ENCODE results near the gene ITPRIP. TPM values are rescaled to one million over a fixed set of nuclear protein-coding genes. Genes with fewer than 3 reads are reported as not detected.

The ITPRIP gene
- total and polyA plus RNA-seq, 2 of the 8 experiments (the other 6 are each of a cell fraction or from before 2014, with no cell fraction given), result 15.3 to 16.9 TPM

GRCh38 chr10:104334561-104334960, 3.7 kb downstream of the ITPRIP start:
- H3K56ac ChIP-seq (replicated peaks; ENCODE audit: insufficient read length, low read depth, low read length), result no peak overlapping the region
- WGBS, 2 experiments (ENCODE audit: extremely low coverage in 1 of 2, insufficient coverage in 1 of 2, insufficient read length in 1 of 2, insufficient replicate concordance in 2 of 2, low coverage in 1 of 2, low lambda C conversion rate in 2 of 2, missing lambda C conversion rate in 1 of 2), result 89% methylated on average over 6 of the region's 6 CpGs; no CpG with 5 or more reads in 1 of the 2 experiments
- H3K4me1 ChIP-seq (replicated peaks in 1 of 4; ENCODE audit: control insufficient read depth in 3 of 4, insufficient read depth in 4 of 4, low read length in 3 of 4), result peaks cover 35 to 64% (median 44%) of the 10 kb centered on the region in 4 experiments
- no peak overlapping the region for H2BK20ac ChIP-seq (ENCODE audit: low read length)
- TF ChIP-seq SIX5 (IDR thresholded peaks at IDR 0.05; ENCODE audit: low read depth, low read length) (no peak), TCF12 (IDR thresholded peaks at IDR 0.05; ENCODE audit: low read depth, low read length) (no peak), CHD1 (IDR thresholded peaks at IDR 0.05; ENCODE audit: low read depth, low read length) (no peak), EP300 (IDR thresholded peaks at IDR 0.05; ENCODE audit: borderline replicate concordance in 1 of 2, low read depth in 2 of 2, low read length in 2 of 2) (no peak), POLR2AphosphoS5 (IDR thresholded peaks at IDR 0.05; ENCODE audit: low read depth, low read length) (no peak), SAP30 (IDR thresholded peaks at IDR 0.05; ENCODE audit: insufficient read depth, insufficient replicate concordance, low read length) (no peak)
- H2BK15ac ChIP-seq (ENCODE audit: low read length), result 0 out of 2 replicates have a peak overlapping the region, but pooled peaks have one; percentile 16
- no peak overlapping the region for H2AFZ ChIP-seq (ENCODE audit: low read length)
- H3K4me3 ChIP-seq (ENCODE audit: extremely low read depth in 1 of 4, insufficient read depth in 2 of 4, low read depth in 3 of 4, low read length in 4 of 4), result no peak overlapping the region
- no peak overlapping the region for H2BK12ac ChIP-seq (ENCODE audit: low read depth, low read length)
- ChIA-PET CTCF (ENCODE audit: partially characterized antibody) (interaction anchor here (0.8 to 7.3 kb wide), 8 partner anchors 12 to 245 kb away, joined by 3 to 86 read pairs (median 4); no protein-coding TSS in a partner anchor), POLR2A (ENCODE audit: partially characterized antibody) (interaction anchor here (1.0 kb wide), 1 partner anchor 12 kb away, joined by 3 read pairs; no protein-coding TSS in a partner anchor)
- H3K4ac ChIP-seq (replicated peaks; ENCODE audit: insufficient read length, low read depth, low read length), result no peak overlapping the region
- H2BK120ac ChIP-seq (replicated peaks; ENCODE audit: low read depth, low read length), result no peak overlapping the region
- DNase-seq (ENCODE audit: low read depth in 1 of 2, low spot score in 2 of 2), result peak in 1 of 2 experiments; percentile 37
- peak overlapping the region; percentile 8 for H4K91ac ChIP-seq (replicated peaks; ENCODE audit: insufficient read length, low read length)
- H3K18ac ChIP-seq (ENCODE audit: extremely low read depth, low read length), result no peak overlapping the region
- H3K23me2 ChIP-seq (ENCODE audit: low read depth, low read length), result peaks cover 18% of the 10 kb centered on the region
- peaks cover 0 to 2% (median 0%) of the 10 kb centered on the region in 4 experiments; a peak in 1 of 7 replicates for H3K27me3 ChIP-seq (replicated peaks in 1 of 4; ENCODE audit: control insufficient read depth in 3 of 4, extremely low read depth in 1 of 4, insufficient read depth in 3 of 4, low read length in 3 of 4)
- H3K36me3 ChIP-seq (ENCODE audit: control insufficient read depth in 2 of 4, insufficient read depth in 4 of 4, low read length in 3 of 4), result no peaks in the 10 kb centered on the region
- no peak overlapping the region for H3K9ac ChIP-seq (replicated peaks in 1 of 4; ENCODE audit: extremely low read depth in 1 of 4, low read depth in 3 of 4, low read length in 3 of 4)
- H3K4me2 ChIP-seq (ENCODE audit: insufficient read depth in 1 of 2, low read depth in 2 of 2, low read length in 2 of 2), result no peak overlapping the region; a peak in 1 of 4 replicates
- H2BK5ac ChIP-seq (ENCODE audit: low read depth, low read length), result no peak overlapping the region
- H3K23ac ChIP-seq (ENCODE audit: insufficient read length), result no peak overlapping the region
- peaks cover 4 to 9% of the 10 kb centered on the region in 2 experiments for H4K20me1 ChIP-seq (replicated peaks in 1 of 2; ENCODE audit: control insufficient read depth in 1 of 2, insufficient read depth in 2 of 2, low read length in 2 of 2)
- no peak for FAIRE-seq
- H3K79me1 ChIP-seq (ENCODE audit: low read depth, low read length), result peaks cover 24% of the 10 kb centered on the region
- no peaks in the 10 kb centered on the region for H3K9me3 ChIP-seq (ENCODE audit: insufficient read depth in 2 of 2, low read depth in 1 of 2, low read length in 1 of 2)
- H2AK5ac ChIP-seq (ENCODE audit: low read depth, low read length), result peak overlapping the region; percentile 43; the same call in 1 of the 2 replicates
- peaks cover 19 to 78% of the 10 kb centered on the region in 2 experiments for H3K79me2 ChIP-seq (ENCODE audit: control insufficient read depth in 1 of 2, insufficient read depth in 2 of 2, low read length in 2 of 2)
- H4K5ac ChIP-seq (ENCODE audit: insufficient read length, low read depth, low read length), result no peak overlapping the region
- no peak overlapping the region for H3K27ac ChIP-seq (ENCODE audit: low read depth, low read length)
- H3K14ac ChIP-seq (ENCODE audit: insufficient read length), result no peak overlapping the region
- no peak overlapping the region for H4K8ac ChIP-seq (ENCODE audit: extremely low read depth, insufficient read depth, low read length)

All from H1 (cell line).